GM12891 (cell line): Measurements from ENCODE around the gene C19orf67.

Experiments
- PAX5 ChIP-seq: IDR thresholded peaks from 2 replicates; pipeline ENCODE4 v1.6.1; 2011; ENCODE audit warnings: low read length, moderate library complexity, mild to moderate bottlenecking; ENCODE audit not compliant: insufficient read depth, severe bottlenecking
- POLR2A ChIP-seq: IDR thresholded peaks from 2 replicates; pipeline ENCODE4 v1.6.1; 2011; ENCODE audit warnings: low read depth, low read length, control low read depth
- POLR2AphosphoS5 ChIP-seq: IDR thresholded peaks from 2 replicates; pipeline ENCODE4 v1.6.1; 2011; ENCODE audit warnings: low read depth, low read length, control low read depth
- POU2F2 ChIP-seq: IDR thresholded peaks from 2 replicates; pipeline ENCODE4 v1.6.1; 2011; ENCODE audit warnings: low read depth, mild to moderate bottlenecking, control low read depth, low read length, moderate library complexity
- SPI1 ChIP-seq: IDR thresholded peaks from 2 replicates; pipeline ENCODE4 v1.6.1; 2011; ENCODE audit warnings: low read depth, low read length, control low read depth
- TAF1 ChIP-seq: IDR thresholded peaks from 2 replicates; pipeline ENCODE4 v1.6.1; 2011; ENCODE audit warnings: low read depth, low read length, control low read depth

DNA sequence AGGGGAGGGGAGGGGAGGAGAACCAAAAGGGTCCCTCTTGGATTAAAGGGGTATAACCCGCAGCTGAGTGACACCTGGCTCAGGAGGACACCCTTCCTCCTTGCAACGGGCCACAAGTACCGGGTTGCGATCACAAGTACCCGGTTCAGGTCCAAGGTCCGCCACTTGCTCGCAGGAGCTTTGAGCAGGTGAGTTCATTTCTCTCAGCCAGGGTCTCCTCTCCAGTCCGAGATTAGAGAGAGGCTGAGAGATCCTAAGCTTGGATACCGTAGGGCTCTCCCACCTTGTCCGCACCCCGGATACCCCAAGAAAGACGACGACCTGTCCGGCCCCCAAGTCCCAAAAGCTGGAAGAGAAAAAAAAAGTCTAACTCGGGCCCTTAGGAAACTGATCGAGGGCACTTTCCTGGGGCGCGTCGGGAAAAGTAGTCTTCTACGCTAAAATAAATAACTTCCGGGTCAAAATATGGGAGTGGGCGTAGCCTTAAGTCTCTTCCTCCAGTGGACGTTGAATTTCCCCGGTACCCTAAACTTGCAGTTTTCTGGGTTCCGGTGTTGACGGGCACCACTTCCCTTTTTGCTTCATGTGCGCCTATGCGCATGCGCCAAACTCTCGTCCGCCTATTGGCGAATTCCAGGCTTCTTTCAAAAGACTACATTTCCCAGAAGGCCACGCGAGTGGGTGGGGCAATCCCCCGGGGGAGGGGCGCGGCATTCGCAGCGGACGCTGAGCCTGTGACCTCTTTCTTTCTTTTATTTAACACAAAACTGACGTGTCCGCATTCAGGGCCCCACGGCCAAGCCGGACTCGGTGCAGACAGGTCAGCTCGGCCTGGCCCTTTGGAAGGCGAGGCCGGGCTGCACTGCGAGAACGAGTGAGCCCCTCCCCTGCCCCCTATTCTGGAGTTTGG is 4.4 kb downstream of the C19orf67 start:
- TF ChIP-seq POLR2A (peak; percentile 39), TAF1 (peak; percentile 49; the same call in 1 of the 2 replicates), POLR2AphosphoS5 (no peak), PAX5 (no peak), SPI1 (peak; percentile 97), POU2F2 (0 out of 2 replicates have a peak, but pooled peaks have one; percentile 37)
